ENCODE results near the gene PKM.

GRCh38 chr15:72231833-72232478 lies 966 bp upstream of the PKM start:
- TF ChIP-seq POLR2A (IDR thresholded peaks at IDR 0.05; ENCODE audit: low read depth, low read length) (no peak), POLR2AphosphoS5 (IDR thresholded peaks at IDR 0.05; ENCODE audit: low read depth, low read length) (no peak), SPI1 (IDR thresholded peaks at IDR 0.05; ENCODE audit: low read depth, low read length) (no peak), TAF1 (IDR thresholded peaks at IDR 0.05; ENCODE audit: low read depth, low read length) (no peak), PAX5 (IDR thresholded peaks at IDR 0.05; ENCODE audit: insufficient read depth, low read length, severe bottlenecking) (no peak), POU2F2 (IDR thresholded peaks at IDR 0.05; ENCODE audit: low read depth, low read length) (no peak)
